ENCODE results near the gene SORCS3.

- TF ChIP-seq, protein P1, sequence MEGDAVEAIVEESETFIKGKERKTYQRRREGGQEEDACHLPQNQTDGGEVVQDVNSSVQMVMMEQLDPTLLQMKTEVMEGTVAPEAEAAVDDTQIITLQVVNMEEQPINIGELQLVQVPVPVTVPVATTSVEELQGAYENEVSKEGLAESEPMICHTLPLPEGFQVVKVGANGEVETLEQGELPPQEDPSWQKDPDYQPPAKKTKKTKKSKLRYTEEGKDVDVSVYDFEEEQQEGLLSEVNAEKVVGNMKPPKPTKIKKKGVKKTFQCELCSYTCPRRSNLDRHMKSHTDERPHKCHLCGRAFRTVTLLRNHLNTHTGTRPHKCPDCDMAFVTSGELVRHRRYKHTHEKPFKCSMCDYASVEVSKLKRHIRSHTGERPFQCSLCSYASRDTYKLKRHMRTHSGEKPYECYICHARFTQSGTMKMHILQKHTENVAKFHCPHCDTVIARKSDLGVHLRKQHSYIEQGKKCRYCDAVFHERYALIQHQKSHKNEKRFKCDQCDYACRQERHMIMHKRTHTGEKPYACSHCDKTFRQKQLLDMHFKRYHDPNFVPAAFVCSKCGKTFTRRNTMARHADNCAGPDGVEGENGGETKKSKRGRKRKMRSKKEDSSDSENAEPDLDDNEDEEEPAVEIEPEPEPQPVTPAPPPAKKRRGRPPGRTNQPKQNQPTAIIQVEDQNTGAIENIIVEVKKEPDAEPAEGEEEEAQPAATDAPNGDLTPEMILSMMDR (IDR thresholded peaks at IDR 0.05; ENCODE audit: insufficient read depth, low read depth, low read length) = no peak
- no peak for TF ChIP-seq EZH2 (IDR thresholded peaks at IDR 0.05; ENCODE audit: insufficient read depth, low read length)
Measured at GRCh38 chr10:104872691-104873090, 231.6 kb downstream of the SORCS3 start.
